SKM-1 treated with dmso at 0.1 percent for 144 hours (cell line): ENCODE results near the gene MIPOL1.
"Not testable (repeated sequence)": the region's sequence is repeated elsewhere in the genome, so short reads cannot be mapped to it uniquely, and the experiment has no call there.

Experiments used
- DNase-seq: peaks from one replicate; lab custom pipeline; 2025; ENCODE audit not compliant: unreplicated experiment; lab: John Stamatoyannopoulos, UW

Gene MIPOL1

GRCh38 chr14:37452323-37452722 lies 254.6 kb downstream of the MIPOL1 start:
- no peak for DNase-seq

GRCh38 chr14:37453985-37454384 lies 256.2 kb downstream of the MIPOL1 start:
- DNase-seq = no peak

DNA sequence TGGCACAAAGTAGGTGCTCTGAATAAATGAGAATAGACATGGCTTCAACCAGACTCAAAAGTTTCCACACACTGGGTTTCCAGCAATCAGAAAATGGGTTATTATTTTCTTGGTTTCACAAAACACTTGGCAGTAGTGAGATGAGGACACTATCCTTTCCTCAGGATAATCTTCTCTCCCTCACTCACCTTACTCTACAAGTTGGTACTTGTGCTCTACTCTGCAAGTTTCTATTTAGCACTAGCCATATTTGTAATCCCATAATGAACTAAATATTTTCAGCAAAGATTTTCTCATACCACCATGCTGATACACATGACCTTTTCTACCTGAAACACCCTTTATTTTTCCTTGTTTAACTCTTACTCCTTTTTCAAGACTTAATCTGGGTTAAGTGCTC lies 259.6 kb downstream of the MIPOL1 start:
- DNase-seq = no peak

DNA sequence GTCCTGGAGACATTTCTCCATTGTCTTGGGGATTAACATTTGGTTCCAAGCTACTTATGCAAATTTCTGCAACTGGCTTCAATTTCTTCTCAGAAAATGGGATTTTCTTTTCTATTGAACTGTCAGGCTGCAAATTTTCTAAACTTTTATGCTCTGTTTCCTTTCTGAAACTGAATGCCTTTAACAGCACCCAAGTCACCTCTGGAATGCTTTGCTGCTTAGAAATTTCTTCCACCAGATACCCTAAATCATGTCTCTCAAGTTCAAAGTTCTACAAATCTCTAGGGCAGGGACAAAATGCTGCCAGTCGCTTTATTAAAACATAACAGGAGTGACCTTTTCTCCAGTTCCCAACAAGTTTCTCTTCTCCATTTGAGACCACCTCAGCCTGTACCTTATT lies 264.7 kb downstream of the MIPOL1 start:
- DNase-seq = not testable (repeated sequence)

GRCh38 chr14:37464192-37464858 lies 266.6 kb downstream of the MIPOL1 start:
- no peak for DNase-seq

DNA sequence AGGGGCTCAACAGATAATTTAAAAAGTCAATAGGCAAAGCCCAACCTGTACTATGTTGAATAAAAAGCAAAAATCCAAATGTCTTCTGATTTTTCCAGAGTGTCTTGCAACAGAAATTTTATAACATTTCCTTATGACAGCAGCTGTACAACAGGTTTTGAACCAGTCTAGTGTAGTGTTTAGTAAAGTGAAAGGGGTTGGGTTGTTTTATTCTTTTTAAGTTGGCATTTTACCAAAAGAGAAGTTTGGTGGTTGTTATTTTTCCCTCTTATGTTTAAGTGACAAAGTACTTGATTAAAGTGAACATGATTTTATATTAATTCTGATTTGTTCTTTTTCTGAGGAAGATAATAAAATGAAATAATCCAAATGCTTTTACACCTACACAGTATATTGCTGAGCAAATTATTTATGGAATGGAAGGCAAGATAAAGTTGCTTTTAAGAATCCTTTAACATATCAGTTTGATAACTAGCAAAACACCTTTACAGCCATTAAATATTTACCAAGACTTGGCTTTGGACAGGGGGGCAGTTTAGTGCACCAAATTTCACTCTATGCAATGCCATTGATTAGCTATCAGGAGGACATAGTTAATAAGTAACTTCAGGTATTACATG lies 268.4 kb downstream of the MIPOL1 start:
- DNase-seq = no peak

DNA sequence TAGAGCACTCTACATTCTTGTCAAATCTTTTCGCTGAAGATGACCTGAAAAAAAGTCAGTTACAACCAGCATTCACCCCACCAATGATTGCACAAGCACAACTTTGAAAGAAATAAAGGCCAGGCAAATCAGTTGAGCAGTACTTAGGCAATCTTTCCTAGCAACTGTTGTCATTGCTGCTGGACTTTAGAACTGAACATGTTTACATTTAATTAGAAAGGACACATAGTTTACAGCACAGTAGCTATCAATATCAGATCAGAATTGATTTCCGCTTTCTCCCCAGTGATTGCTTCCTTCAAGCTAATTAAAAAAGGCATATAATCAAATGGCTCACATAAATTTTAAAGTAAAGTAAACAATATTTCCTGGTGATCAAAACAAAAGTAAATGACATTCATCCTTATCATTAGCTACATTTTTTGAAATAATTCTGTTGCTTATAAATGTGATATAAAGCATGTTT lies 268.9 kb downstream of the MIPOL1 start:
- DNase-seq = no peak

- no peak for DNase-seq
These were observed 271.9 kb downstream of the MIPOL1 start for GRCh38 chr14:37469650-37470049.

DNA sequence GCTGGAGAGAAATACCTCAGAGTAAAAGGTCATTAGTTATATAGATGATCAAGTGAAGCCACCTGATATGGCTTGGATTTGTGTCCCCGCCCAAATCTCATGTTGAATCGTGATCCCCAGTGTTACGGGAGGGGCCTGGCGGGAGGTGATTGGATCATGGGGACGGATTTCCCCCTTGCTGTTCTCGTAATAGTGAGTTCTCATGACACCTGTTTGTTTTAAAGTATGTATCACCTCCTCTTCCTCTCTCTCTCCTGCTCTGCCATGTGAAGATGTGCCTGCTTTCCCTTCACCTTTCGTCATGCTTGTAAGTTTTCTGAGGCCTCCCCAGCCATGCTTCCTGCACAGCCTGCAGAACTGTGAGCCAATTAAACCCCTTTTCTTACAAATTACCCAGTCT lies 272.5 kb downstream of the MIPOL1 start:
- no peak for DNase-seq

- no peak for DNase-seq
These were observed 275.2 kb downstream of the MIPOL1 start for GRCh38 chr14:37472906-37473305.

DNA sequence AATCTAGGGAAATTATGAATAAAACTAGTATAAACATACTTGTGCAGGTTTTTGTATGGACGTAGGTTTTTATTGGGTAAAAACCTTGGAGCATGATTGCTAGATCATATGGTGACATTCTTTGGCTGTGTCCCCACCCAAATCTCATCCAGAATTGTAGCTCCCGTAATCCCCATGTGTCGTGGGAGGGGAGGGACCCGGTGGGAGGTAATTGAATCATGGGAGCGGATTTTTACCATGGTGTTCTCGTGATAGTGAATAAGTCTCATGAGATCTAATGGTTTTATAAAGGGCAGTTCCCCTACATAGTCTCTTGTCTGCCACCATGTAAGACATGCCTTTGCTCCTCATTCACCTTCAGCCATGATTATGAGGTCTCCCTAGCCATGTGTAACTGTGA lies 276.5 kb downstream of the MIPOL1 start:
- no peak for DNase-seq

DNA sequence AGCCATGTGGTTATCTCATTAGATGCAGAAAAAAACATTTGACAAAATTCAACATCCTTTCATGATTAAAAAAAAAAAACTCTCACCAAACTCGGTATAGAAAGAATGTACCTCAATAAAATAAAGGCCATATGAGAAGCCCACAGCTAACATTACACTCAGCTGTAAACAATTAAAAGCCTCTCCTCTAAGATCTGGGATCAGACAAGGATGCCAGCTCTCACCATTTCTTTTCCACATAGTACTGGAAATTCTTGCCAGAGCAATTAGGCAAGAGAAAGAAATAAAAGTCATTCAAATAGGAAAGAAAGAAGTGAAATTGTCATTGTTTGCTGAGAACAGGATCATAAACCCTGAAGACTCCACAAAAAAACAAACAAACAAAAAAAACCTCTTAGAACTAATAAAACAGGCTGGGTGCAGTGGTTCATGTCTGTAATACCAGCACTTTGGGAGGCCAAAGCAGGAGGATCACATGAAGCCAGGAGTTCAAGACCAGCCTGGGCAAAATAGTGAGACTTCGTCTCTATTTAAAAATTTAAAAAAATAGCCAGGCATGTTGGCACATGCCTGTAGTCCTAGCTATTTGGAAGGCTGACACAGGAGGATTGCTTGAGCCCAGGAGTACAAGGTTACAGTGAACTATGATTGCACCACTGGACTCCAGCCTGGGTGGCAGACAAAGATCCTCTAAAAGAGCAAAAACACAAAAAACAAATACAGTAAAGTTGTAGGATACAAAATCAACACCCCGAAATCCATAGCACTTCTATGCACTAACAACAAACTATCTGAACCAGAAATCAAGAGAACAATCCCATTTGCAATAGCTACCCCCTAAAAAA lies 282.9 kb downstream of the MIPOL1 start:
- DNase-seq = no peak

- no peak for DNase-seq
These were observed 284.7 kb downstream of the MIPOL1 start for GRCh38 chr14:37482428-37482827.

DNA sequence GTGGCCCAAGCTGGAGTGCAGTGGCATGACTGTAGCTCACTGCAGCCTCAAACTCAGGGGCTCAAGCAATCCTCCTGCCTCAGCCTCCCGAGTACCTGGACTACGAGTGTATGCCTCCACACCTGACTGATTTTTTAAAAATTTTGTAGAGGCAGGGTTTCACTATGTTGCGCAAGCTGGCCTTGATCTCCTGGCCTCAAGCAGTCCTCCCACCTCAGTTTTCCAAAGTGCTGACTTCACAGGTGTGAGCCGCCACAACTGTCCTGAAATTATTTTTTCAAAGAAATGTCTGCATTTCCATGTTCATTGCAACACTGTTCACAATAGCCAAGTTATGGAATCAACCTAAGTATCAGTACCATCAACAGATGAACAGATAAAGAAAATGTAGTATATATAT lies 285.9 kb downstream of the MIPOL1 start:
- DNase-seq = no peak

- DNase-seq = no peak
These were observed 292.9 kb downstream of the MIPOL1 start for GRCh38 chr14:37490607-37491006.

GRCh38 chr14:37491076-37491475 lies 293.3 kb downstream of the MIPOL1 start:
- DNase-seq = no peak

DNA sequence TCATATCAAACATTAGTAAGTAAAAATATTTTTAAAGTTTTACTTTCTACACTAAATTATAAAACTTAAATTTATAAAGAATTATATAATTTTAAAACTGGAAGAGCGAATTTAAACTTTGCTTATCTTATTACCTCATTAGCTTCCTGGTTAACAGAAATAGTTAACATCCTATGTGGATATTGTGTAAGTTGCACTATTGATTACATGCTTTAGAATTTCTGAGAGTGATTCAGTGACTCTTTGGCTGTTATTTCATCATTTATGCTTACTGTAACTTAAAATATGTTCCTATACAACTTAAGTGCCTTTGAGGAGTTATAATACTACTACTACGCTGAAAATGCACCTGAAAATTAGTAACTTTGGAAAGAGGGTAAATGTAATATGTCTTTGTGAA lies 295.9 kb downstream of the MIPOL1 start:
- no peak for DNase-seq

- DNase-seq = no peak
These were observed 299.7 kb downstream of the MIPOL1 start for GRCh38 chr14:37497422-37497821.

- no peak for DNase-seq
These were observed 304.1 kb downstream of the MIPOL1 start for GRCh38 chr14:37501877-37502276.

DNA sequence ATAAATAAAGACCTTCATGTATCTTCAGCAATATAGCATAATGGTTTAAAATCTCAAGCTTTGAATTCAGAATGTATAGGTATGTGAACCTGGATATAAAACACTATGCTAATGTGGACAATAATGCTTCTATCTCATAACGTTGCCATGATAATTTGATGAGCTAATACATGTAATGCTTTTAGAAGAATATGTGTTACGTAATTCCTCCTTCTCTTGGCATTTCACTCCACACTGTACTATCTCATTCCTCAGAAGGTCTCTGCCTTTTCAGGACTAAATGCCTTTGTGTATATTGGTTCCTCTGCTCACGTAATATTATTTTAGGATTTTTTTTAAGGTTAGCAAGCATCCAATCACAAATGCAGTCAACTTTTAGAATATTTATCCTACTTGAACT lies 310.8 kb downstream of the MIPOL1 start:
- DNase-seq = no peak

- DNase-seq = no peak
These were observed 314.4 kb downstream of the MIPOL1 start for GRCh38 chr14:37512173-37512572.

- no peak for DNase-seq
These were observed 318.0 kb downstream of the MIPOL1 start for GRCh38 chr14:37515771-37516170.
